ENCODE data around the gene USP8. TPM values are rescaled to one million over a fixed set of nuclear protein-coding genes. Genes with fewer than 3 reads are reported as not detected.
"Not testable (repeated sequence)": the region's sequence is repeated elsewhere in the genome, so short reads cannot be mapped to it uniquely, and the experiment has no call there.

The USP8 gene
- total and polyA plus RNA-seq, 10 of the 15 experiments (the other 5 are each of a cell fraction or from before 2014, with no cell fraction given) = 25.2 to 51.7 (median 36.1) TPM

DNA sequence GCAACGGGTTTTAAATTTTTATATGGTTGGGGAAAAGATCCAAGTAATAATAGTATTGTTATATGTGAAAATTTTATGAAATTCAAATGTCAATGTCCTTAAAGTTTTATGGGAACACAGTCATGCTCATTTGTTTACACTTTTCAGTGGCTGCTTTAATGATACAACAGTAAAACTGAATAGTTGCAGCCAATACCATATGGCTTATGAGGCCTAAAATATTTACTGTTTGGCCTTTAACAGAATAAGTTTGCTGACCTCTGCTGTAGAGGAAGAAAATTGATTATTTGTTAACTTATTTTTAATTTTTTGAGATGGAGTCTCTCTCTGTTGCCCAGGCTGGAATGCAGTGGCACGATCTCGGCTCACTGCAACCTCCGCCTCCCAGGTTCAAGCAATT, 77.6 kb downstream of the USP8 start (continued):
- TF ChIP-seq, protein P1, sequence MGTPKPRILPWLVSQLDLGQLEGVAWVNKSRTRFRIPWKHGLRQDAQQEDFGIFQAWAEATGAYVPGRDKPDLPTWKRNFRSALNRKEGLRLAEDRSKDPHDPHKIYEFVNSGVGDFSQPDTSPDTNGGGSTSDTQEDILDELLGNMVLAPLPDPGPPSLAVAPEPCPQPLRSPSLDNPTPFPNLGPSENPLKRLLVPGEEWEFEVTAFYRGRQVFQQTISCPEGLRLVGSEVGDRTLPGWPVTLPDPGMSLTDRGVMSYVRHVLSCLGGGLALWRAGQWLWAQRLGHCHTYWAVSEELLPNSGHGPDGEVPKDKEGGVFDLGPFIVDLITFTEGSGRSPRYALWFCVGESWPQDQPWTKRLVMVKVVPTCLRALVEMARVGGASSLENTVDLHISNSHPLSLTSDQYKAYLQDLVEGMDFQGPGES (IDR thresholded peaks at IDR 0.05) = no peak
- no peak for TF ChIP-seq BCL3 (IDR thresholded peaks at IDR 0.05; ENCODE audit: borderline replicate concordance, insufficient read depth, low read depth, low read length, poor library complexity, severe bottlenecking)
- TF ChIP-seq, protein P2, sequence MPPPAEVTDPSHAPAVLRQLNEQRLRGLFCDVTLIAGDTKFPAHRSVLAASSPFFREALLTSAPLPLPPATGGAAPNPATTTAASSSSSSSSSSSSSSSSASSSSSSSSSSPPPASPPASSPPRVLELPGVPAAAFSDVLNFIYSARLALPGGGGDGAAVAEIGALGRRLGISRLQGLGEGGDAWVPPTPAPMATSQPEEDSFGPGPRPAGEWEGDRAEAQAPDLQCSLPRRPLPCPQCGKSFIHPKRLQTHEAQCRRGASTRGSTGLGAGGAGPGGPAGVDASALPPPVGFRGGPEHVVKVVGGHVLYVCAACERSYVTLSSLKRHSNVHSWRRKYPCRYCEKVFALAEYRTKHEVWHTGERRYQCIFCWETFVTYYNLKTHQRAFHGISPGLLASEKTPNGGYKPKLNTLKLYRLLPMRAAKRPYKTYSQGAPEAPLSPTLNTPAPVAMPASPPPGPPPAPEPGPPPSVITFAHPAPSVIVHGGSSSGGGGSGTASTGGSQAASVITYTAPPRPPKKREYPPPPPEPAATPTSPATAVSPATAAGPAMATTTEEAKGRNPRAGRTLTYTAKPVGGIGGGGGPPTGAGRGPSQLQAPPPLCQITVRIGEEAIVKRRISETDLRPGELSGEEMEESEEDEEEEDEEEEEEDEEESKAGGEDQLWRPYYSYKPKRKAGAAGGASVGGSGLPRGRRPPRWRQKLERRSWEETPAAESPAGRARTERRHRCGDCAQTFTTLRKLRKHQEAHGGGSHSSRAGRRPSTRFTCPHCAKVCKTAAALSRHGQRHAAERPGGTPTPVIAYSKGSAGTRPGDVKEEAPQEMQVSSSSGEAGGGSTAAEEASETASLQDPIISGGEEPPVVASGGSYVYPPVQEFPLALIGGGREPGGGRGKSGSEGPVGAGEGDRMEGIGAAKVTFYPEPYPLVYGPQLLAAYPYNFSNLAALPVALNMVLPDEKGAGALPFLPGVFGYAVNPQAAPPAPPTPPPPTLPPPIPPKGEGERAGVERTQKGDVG (CRISPR knock-in tag; IDR thresholded peaks at IDR 0.05) = no peak
- no peak for TF ChIP-seq MXI1 (IDR thresholded peaks at IDR 0.05; ENCODE audit: low read depth, low read length)

DNA sequence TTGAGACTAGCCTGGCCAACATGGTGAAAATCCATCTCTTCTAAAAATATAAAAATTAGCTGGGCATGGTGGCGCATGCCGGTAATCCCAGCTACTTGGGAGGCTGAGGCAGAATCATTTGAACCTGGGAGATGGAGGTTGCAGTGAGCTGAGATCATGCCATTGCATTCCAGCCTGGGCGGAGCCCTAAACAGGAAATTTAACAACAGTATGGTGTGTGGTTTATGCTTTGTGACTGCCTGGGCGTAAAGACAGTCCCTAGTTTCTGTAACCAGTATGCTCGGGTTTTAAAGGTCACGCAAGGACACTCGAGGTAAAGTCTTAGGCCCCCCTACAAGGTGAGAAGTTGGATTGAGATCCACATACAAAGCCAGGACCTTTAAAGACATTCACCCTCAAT, 78.9 kb downstream of the USP8 start:
- H4K20me1 ChIP-seq (ENCODE audit: control insufficient read depth, insufficient read depth) = no peaks in the 10 kb centered on the region
- no peak overlapping the region for H3K27ac ChIP-seq (ENCODE audit: control insufficient read depth, insufficient read depth)
- ATAC-seq (no peak), FAIRE-seq (no peak), DNase-seq (ENCODE audit: low read depth, low spot score) (no peak)
- H3K9me3 ChIP-seq (replicated peaks; ENCODE audit: control insufficient read depth, insufficient read depth, low read length) = no peaks in the 10 kb centered on the region
- H3K9ac ChIP-seq (ENCODE audit: control insufficient read depth, insufficient read depth, low read length) = no peak overlapping the region
- H3K27me3 ChIP-seq (replicated peaks in 1 of 2; ENCODE audit: control insufficient read depth in 2 of 2, insufficient read depth in 2 of 2, low read length in 1 of 2) = no peaks in the 10 kb centered on the region
- ChIA-PET POLR2A (no interaction called here), SMC1A (ENCODE audit: uncharacterized antibody, unreplicated experiment) (interaction anchor here (0.6 kb wide), 1 partner anchor 34 kb away, joined by 4 read pairs; no protein-coding TSS in a partner anchor), RAD21 (ENCODE audit: unreplicated experiment) (no interaction called here), CTCF (no interaction called here)
- no peak overlapping the region for H3K4me2 ChIP-seq (ENCODE audit: control insufficient read depth, insufficient read depth)
- H3K4me3 ChIP-seq = no peak overlapping the region
- no peaks in the 10 kb centered on the region for H3K79me2 ChIP-seq (ENCODE audit: control insufficient read depth, insufficient read depth, low read length)
- TF ChIP-seq PAX8 (IDR thresholded peaks at IDR 0.05) = no peak
- in situ Hi-C loops (cut with MboI) (no loop called here), intact Hi-C loops (cut with micrococcal nuclease; ENCODE audit: unreplicated experiment) (no loop called here)
- BruUV-seq (replicated peaks) = no TSS peak
- H3K4me1 ChIP-seq (ENCODE audit: control insufficient read depth, insufficient read depth, low read length) = no peaks in the 10 kb centered on the region
- 98% methylated on average over 7 of the region's 7 CpGs for WGBS (ENCODE audit: insufficient coverage, insufficient replicate concordance, low lambda C conversion rate, missing lambda C conversion rate)
- peaks cover 0 to 16% of the 10 kb centered on the region in 2 experiments; a peak in 2 of 4 replicates for H3K36me3 ChIP-seq (ENCODE audit: control insufficient read depth in 2 of 2, insufficient read depth in 2 of 2, low read length in 1 of 2)
- no peak overlapping the region for H2AFZ ChIP-seq (ENCODE audit: control insufficient read depth, low read depth, low read length)

DNA sequence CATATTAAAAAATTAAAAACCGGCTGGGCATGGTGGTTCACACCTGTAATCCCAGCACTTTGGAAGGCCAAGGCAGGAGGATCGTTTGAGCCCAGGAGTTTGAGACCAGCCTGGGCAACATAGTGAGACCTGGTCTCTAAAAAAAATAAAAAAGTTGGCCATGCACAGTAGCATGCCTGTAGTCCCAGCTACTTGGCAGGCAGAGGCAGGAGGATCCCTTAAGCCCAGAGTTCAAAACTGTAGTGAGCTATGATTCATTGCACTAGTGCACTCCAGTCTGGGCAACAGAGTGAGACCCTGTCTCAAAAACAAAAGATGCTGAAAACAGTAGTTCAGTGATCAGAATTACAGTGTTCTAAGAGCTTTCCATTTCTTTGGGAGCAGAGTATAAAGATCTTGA, 81.5 kb downstream of the USP8 start:
- H3K4me1 ChIP-seq (ENCODE audit: control insufficient read depth, insufficient read depth, low read length); intact Hi-C loops (cut with micrococcal nuclease; ENCODE audit: unreplicated experiment); H3K9ac ChIP-seq (ENCODE audit: control insufficient read depth, insufficient read depth, low read length); H3K4me2 ChIP-seq (ENCODE audit: control insufficient read depth, insufficient read depth); H3K27me3 ChIP-seq (replicated peaks in 1 of 2; ENCODE audit: control insufficient read depth in 2 of 2, insufficient read depth in 2 of 2, low read length in 1 of 2); H3K4me3 ChIP-seq; H4K20me1 ChIP-seq (ENCODE audit: control insufficient read depth, insufficient read depth); RAD21 ChIA-PET (ENCODE audit: unreplicated experiment); H3K9me3 ChIP-seq (replicated peaks; ENCODE audit: control insufficient read depth, insufficient read depth, low read length); H3K36me3 ChIP-seq (ENCODE audit: control insufficient read depth in 2 of 2, insufficient read depth in 2 of 2, low read length in 1 of 2); CTCF ChIA-PET; BruUV-seq (replicated peaks); H3K27ac ChIP-seq (ENCODE audit: control insufficient read depth, insufficient read depth); ATAC-seq; DNase-seq (ENCODE audit: low read depth, low spot score); FAIRE-seq; H3K79me2 ChIP-seq (ENCODE audit: control insufficient read depth, insufficient read depth, low read length); H2AFZ ChIP-seq (ENCODE audit: control insufficient read depth, low read depth, low read length); in situ Hi-C loops (cut with MboI): not testable (repeated sequence)
- POLR2A ChIA-PET = interaction anchor here (0.6 kb wide), 1 partner anchor 37 kb away, joined by 5 read pairs; no protein-coding TSS in a partner anchor
- 69% methylated on average over 2 of the region's 2 CpGs for WGBS (ENCODE audit: insufficient coverage, insufficient replicate concordance, low lambda C conversion rate, missing lambda C conversion rate)
- SMC1A ChIA-PET (ENCODE audit: uncharacterized antibody, unreplicated experiment) = interaction anchor here (0.6 to 0.8 kb wide), 2 partner anchors 10 to 24 kb away, joined by 3 read pairs; no protein-coding TSS in a partner anchor

Measured in GM12878 (cell line).